Ovary (tissue), 3 donors: ENCODE measurements around the gene SLCO3A1.

Experiments
- CTCF ChIP-seq, 3 donors: fragments of 450-650 bp in 2 of 3; fragments of 200-600 bp in 1 of 3; IDR thresholded peaks; one replicate each; pipeline versions ENCODE4 v1.5.1 to v1.8.0; 2016 to 2022; ENCODE audit warnings: antibody characterized with exemption in 3 of 3, mild to moderate bottlenecking in 1 of 3
- EP300 ChIP-seq: sonication (generic); formaldehyde crosslinking; IDR thresholded peaks from one replicate; pipeline ENCODE4 v1.6.1; 2017; ENCODE audit warnings: antibody characterized with exemption
- POLR2A ChIP-seq: fragments of 450-650 bp; IDR thresholded peaks from one replicate; pipeline ENCODE4 v1.6.1; 2017; ENCODE audit warnings: antibody characterized with exemption, mild to moderate bottlenecking, moderate library complexity
- donor health status: DM: no; HTN: no; CAD: no.

- TF ChIP-seq CTCF (IDR thresholded peaks at IDR 0.05) (no peak), POLR2A (no peak), EP300 (no peak)
Observed at GRCh38 chr15:92118162-92118935, 264.8 kb downstream of the SLCO3A1 start.
